ENCODE data around the gene NCAPD2.

GRCh38 chr12:6551063-6551461 lies 57.2 kb downstream of the NCAPD2 start:
- TF ChIP-seq, protein P1, sequence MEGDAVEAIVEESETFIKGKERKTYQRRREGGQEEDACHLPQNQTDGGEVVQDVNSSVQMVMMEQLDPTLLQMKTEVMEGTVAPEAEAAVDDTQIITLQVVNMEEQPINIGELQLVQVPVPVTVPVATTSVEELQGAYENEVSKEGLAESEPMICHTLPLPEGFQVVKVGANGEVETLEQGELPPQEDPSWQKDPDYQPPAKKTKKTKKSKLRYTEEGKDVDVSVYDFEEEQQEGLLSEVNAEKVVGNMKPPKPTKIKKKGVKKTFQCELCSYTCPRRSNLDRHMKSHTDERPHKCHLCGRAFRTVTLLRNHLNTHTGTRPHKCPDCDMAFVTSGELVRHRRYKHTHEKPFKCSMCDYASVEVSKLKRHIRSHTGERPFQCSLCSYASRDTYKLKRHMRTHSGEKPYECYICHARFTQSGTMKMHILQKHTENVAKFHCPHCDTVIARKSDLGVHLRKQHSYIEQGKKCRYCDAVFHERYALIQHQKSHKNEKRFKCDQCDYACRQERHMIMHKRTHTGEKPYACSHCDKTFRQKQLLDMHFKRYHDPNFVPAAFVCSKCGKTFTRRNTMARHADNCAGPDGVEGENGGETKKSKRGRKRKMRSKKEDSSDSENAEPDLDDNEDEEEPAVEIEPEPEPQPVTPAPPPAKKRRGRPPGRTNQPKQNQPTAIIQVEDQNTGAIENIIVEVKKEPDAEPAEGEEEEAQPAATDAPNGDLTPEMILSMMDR (IDR thresholded peaks at IDR 0.05; ENCODE audit: low read depth, low read length): no peak
- TF ChIP-seq EZH2phosphoT487 (IDR thresholded peaks at IDR 0.05; ENCODE audit: low read depth): no peak
